ENCODE measurements around the gene CHKB.
A peak's percentile ranks its signal among the peaks of the same experiment; 100 is the strongest.
"Not testable (repeated sequence)": the region's sequence is repeated elsewhere in the genome, so short reads cannot be mapped to it uniquely, and the experiment has no call there.

The CHKB gene

GRCh38 chr22:50546326-50547262, 36.1 kb downstream of the CHKB start:
- DNase-seq (ENCODE audit: low spot score in 2 of 2) (no peak), ATAC-seq (ENCODE audit: low read depth) (no peak)
- Mint-ChIP-seq H3K4me3 (no peak overlapping the region), H3K9me3 (no peaks in the 10 kb centered on the region), H3K36me3 (no peaks in the 10 kb centered on the region), H3K4me1 (peaks cover 15% of the 10 kb centered on the region), H3K27ac (no peak overlapping the region), H3K27me3 (no peaks in the 10 kb centered on the region)

GRCh38 chr22:50545522-50546325, 36.9 kb downstream of the CHKB start, which contains the start of gene KLHDC7B:
Gene KLHDC7B (plus strand): TSS chr22:50545899. CDS start chr22:50546244, 345 bp downstream.
- DNase-seq (ENCODE audit: low spot score in 2 of 2) (no peak), ATAC-seq (ENCODE audit: low read depth) (no peak)
- Mint-ChIP-seq H3K27ac (peak within 1 kb of the TSS; percentile 91), H3K4me3 (peak within 1 kb of the TSS; percentile 75), H3K4me1 (peaks cover 19% of the 10 kb centered on the region), H3K9me3 (no peaks in the 10 kb centered on the region), H3K27me3 (no peaks in the 10 kb centered on the region), H3K36me3 (no peaks in the 10 kb centered on the region)

GRCh38 chr22:50544746-50545253, 37.8 kb downstream of the CHKB start:
- H3K36me3 Mint-ChIP-seq: no peaks in the 10 kb centered on the region
- no peak for DNase-seq (ENCODE audit: low spot score in 2 of 2)
- H3K4me1 Mint-ChIP-seq: peaks cover 17% of the 10 kb centered on the region

GRCh38 chr22:50544078-50544745, 38.4 kb downstream of the CHKB start:
- peak; percentile 54 for ATAC-seq (ENCODE audit: low read depth)
- H3K4me3 Mint-ChIP-seq: peak overlapping the region; percentile 75
- peak; percentile 83 to 86 for DNase-seq (ENCODE audit: low spot score in 2 of 2)
- H3K36me3 Mint-ChIP-seq: no peaks in the 10 kb centered on the region
- H3K4me1 Mint-ChIP-seq: peaks cover 18% of the 10 kb centered on the region
- peak overlapping the region; percentile 91 for H3K27ac Mint-ChIP-seq
- H3K27me3 Mint-ChIP-seq: no peaks in the 10 kb centered on the region
- no peaks in the 10 kb centered on the region for H3K9me3 Mint-ChIP-seq

More at GRCh38 chr22:50544746-50545253, 37.8 kb downstream of the CHKB start:
- H3K27me3 Mint-ChIP-seq: no peaks in the 10 kb centered on the region
- peak overlapping the region; percentile 91 for H3K27ac Mint-ChIP-seq
- H3K4me3 Mint-ChIP-seq: peak overlapping the region; percentile 75
- ATAC-seq (ENCODE audit: low read depth): no peak
- no peaks in the 10 kb centered on the region for H3K9me3 Mint-ChIP-seq

GRCh38 chr22:50542416-50542927, 40.2 kb downstream of the CHKB start:
- Mint-ChIP-seq H3K27me3 (no peaks in the 10 kb centered on the region), H3K9me3 (peaks cover 2% of the 10 kb centered on the region), H3K36me3 (peaks cover 2% of the 10 kb centered on the region), H3K27ac (peak overlapping the region; percentile 100), H3K4me3 (peak overlapping the region; percentile 73), H3K4me1 (peaks cover 25% of the 10 kb centered on the region)
- DNase-seq (ENCODE audit: low spot score in 2 of 2): peak in 1 of 2 donors; percentile 23
- ATAC-seq (ENCODE audit: low read depth): peak; percentile 10

GRCh38 chr22:50541667-50542026, 41.0 kb downstream of the CHKB start:
- peak overlapping the region; percentile 100 for H3K27ac Mint-ChIP-seq
- H3K27me3 Mint-ChIP-seq; DNase-seq (ENCODE audit: low spot score in 2 of 2); ATAC-seq (ENCODE audit: low read depth); H3K36me3 Mint-ChIP-seq; H3K9me3 Mint-ChIP-seq: not testable (repeated sequence)
- peak overlapping the region; percentile 2 for H3K4me3 Mint-ChIP-seq
- peaks cover 25% of the 10 kb centered on the region for H3K4me1 Mint-ChIP-seq

- Mint-ChIP-seq H3K4me1 (peaks cover 25% of the 10 kb centered on the region), H3K9me3 (peaks cover 2% of the 10 kb centered on the region), H3K36me3 (peaks cover 2% of the 10 kb centered on the region), H3K27ac (peak overlapping the region; percentile 100), H3K4me3 (peak overlapping the region; percentile 9), H3K27me3 (no peaks in the 10 kb centered on the region)
- no peak for DNase-seq (ENCODE audit: low spot score in 2 of 2)
- ATAC-seq (ENCODE audit: low read depth): no peak
Observed at GRCh38 chr22:50540381-50540780, 42.3 kb downstream of the CHKB start.

- peak overlapping the region; percentile 100 for H3K27ac Mint-ChIP-seq
- DNase-seq (ENCODE audit: low spot score in 2 of 2): no peak
- peaks cover 2% of the 10 kb centered on the region for H3K9me3 Mint-ChIP-seq
- H3K36me3 Mint-ChIP-seq: peaks cover 2% of the 10 kb centered on the region
- ATAC-seq (ENCODE audit: low read depth): no peak
- peak overlapping the region; percentile 40 for H3K4me3 Mint-ChIP-seq
- H3K4me1 Mint-ChIP-seq: peaks cover 37% of the 10 kb centered on the region
- H3K27me3 Mint-ChIP-seq: no peaks in the 10 kb centered on the region
Observed at GRCh38 chr22:50537765-50538164, 44.9 kb downstream of the CHKB start.

- H3K4me3 Mint-ChIP-seq: no peak overlapping the region
- no peak for DNase-seq (ENCODE audit: low spot score in 2 of 2)
- H3K4me1 Mint-ChIP-seq: peaks cover 34% of the 10 kb centered on the region
- H3K27me3 Mint-ChIP-seq: no peaks in the 10 kb centered on the region
- no peak for ATAC-seq (ENCODE audit: low read depth)
- peaks cover 2% of the 10 kb centered on the region for H3K9me3 Mint-ChIP-seq
- peak overlapping the region; percentile 100 for H3K27ac Mint-ChIP-seq
- peaks cover 2% of the 10 kb centered on the region for H3K36me3 Mint-ChIP-seq
Observed at GRCh38 chr22:50536226-50536625, 46.4 kb downstream of the CHKB start.

- peaks cover 2% of the 10 kb centered on the region for H3K9me3 Mint-ChIP-seq
- DNase-seq (ENCODE audit: low spot score in 2 of 2) (no peak), ATAC-seq (ENCODE audit: low read depth) (no peak)
- H3K27ac Mint-ChIP-seq: peak overlapping the region; percentile 98
- peaks cover 2% of the 10 kb centered on the region for H3K36me3 Mint-ChIP-seq
- H3K27me3 Mint-ChIP-seq: no peaks in the 10 kb centered on the region
- H3K4me3 Mint-ChIP-seq: peak overlapping the region; percentile 41
- peaks cover 29% of the 10 kb centered on the region for H3K4me1 Mint-ChIP-seq
Observed at GRCh38 chr22:50535113-50535512, 47.5 kb downstream of the CHKB start.

- ATAC-seq (ENCODE audit: low read depth); DNase-seq (ENCODE audit: low spot score in 2 of 2); H3K9me3 Mint-ChIP-seq; H3K27me3 Mint-ChIP-seq; H3K36me3 Mint-ChIP-seq: not testable (repeated sequence)
- Mint-ChIP-seq H3K27ac (peak overlapping the region; percentile 98), H3K4me3 (peak overlapping the region; percentile 80), H3K4me1 (peaks cover 25% of the 10 kb centered on the region)
Observed at GRCh38 chr22:50533856-50534711, 48.6 kb downstream of the CHKB start.

- ATAC-seq (ENCODE audit: low read depth): no peak
- no peaks in the 10 kb centered on the region for H3K27me3 Mint-ChIP-seq
- peaks cover 2% of the 10 kb centered on the region for H3K9me3 Mint-ChIP-seq
- H3K36me3 Mint-ChIP-seq: peaks cover 2% of the 10 kb centered on the region
- H3K4me3 Mint-ChIP-seq: peak overlapping the region; percentile 71
- DNase-seq (ENCODE audit: low spot score in 2 of 2): no peak
- H3K27ac Mint-ChIP-seq: peak overlapping the region; percentile 98
- peaks cover 26% of the 10 kb centered on the region for H3K4me1 Mint-ChIP-seq
Observed at GRCh38 chr22:50532824-50533796, 49.5 kb downstream of the CHKB start.
